ENCODE data around the gene PVR. TPM values are rescaled to one million over a fixed set of nuclear protein-coding genes. Genes with fewer than 3 reads are reported as not detected.

The PVR gene
- total RNA-seq, 1 experiment from 2014 or later = 52.1 TPM

DNA sequence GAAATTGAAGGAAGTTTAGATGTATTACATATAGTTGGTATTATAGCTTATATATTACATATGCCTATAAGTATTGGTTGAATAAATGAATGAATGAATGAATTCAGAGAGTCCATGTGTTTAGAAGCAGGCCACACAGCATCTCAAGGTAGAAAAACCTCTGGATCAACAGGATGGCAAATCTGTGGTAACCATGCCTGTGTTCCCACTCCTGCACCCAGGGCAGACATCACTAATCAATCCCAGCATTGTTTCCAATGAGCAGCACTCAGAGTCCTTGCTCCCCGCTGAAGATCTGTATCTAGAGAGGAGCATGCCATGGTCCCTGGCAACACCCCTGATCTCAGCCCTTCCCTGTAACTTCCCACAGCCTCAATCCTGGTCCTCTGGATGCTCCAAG, 28.5 kb downstream of the PVR start:
- Histone ChIP-seq H3K79me2 (ENCODE audit: low read depth) (no peaks in the 10 kb centered on the region), H3K36me3 (ENCODE audit: low read depth) (no peaks in the 10 kb centered on the region), H4K20me1 (ENCODE audit: insufficient read depth) (no peaks in the 10 kb centered on the region), H3K4me3 (no peak overlapping the region), H3K9me3 (ENCODE audit: insufficient read depth, low read depth) (no peaks in the 10 kb centered on the region), H3K9me2 (ENCODE audit: insufficient read depth) (no peaks in the 10 kb centered on the region), H3K4me1 (replicated peaks; ENCODE audit: insufficient read depth) (peaks cover 40% of the 10 kb centered on the region), H3K4me2 (no peak overlapping the region), H3K27me3 (ENCODE audit: insufficient read depth, low read depth) (no peaks in the 10 kb centered on the region), H2AFZ (no peak overlapping the region), H3F3A (ENCODE audit: insufficient read depth, low read depth) (peaks cover 59% of the 10 kb centered on the region), H3K27ac (0 out of 2 replicates have a peak overlapping the region, but pooled peaks have one; percentile 57)
- intact Hi-C loops (cut with micrococcal nuclease; ENCODE audit: unreplicated experiment) = no loop called here
- POLR2A ChIA-PET (ENCODE audit: unreplicated experiment) = no interaction called here
- DNase-seq = no peak
- TF ChIP-seq, protein P1, sequence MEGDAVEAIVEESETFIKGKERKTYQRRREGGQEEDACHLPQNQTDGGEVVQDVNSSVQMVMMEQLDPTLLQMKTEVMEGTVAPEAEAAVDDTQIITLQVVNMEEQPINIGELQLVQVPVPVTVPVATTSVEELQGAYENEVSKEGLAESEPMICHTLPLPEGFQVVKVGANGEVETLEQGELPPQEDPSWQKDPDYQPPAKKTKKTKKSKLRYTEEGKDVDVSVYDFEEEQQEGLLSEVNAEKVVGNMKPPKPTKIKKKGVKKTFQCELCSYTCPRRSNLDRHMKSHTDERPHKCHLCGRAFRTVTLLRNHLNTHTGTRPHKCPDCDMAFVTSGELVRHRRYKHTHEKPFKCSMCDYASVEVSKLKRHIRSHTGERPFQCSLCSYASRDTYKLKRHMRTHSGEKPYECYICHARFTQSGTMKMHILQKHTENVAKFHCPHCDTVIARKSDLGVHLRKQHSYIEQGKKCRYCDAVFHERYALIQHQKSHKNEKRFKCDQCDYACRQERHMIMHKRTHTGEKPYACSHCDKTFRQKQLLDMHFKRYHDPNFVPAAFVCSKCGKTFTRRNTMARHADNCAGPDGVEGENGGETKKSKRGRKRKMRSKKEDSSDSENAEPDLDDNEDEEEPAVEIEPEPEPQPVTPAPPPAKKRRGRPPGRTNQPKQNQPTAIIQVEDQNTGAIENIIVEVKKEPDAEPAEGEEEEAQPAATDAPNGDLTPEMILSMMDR (conservative IDR thresholded peaks at IDR 0.05) = no peak
- TF ChIP-seq EZH2 (IDR thresholded peaks at IDR 0.05; ENCODE audit: low read depth) = no peak
- CTCF ChIA-PET = no interaction called here
- BruUV-seq (replicated peaks) = no TSS peak

DNA sequence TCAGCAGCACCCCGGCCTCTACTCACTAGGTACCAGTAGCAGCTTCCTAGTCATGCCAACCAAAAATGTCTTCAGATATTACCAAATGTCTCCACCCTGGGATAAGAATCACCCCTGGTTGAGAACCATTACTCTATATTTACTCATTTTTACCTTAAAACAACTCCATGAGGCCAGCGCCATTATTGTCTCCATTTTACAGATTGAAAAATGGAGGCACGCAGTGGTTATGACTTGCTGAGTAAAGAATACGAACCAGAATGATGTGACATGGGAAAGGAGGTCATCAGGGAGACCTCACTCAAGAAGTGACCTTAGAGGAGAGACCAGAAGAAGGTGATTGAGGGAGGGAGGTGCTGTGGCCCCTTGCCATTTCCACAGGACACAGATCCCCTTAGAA, 29.8 kb downstream of the PVR start:
- Histone ChIP-seq H3K27me3 (ENCODE audit: insufficient read depth, low read depth) (no peaks in the 10 kb centered on the region), H3K4me2 (no peak overlapping the region), H3K79me2 (ENCODE audit: low read depth) (no peaks in the 10 kb centered on the region), H3K9me2 (ENCODE audit: insufficient read depth) (no peaks in the 10 kb centered on the region), H3K9me3 (ENCODE audit: insufficient read depth, low read depth) (no peaks in the 10 kb centered on the region), H3K27ac (no peak overlapping the region), H3K4me3 (no peak overlapping the region), H3F3A (ENCODE audit: insufficient read depth, low read depth) (peaks cover 70% of the 10 kb centered on the region), H2AFZ (no peak overlapping the region), H4K20me1 (ENCODE audit: insufficient read depth) (no peaks in the 10 kb centered on the region), H3K4me1 (replicated peaks; ENCODE audit: insufficient read depth) (peaks cover 50% of the 10 kb centered on the region), H3K36me3 (ENCODE audit: low read depth) (no peaks in the 10 kb centered on the region)
- ChIA-PET POLR2A (ENCODE audit: unreplicated experiment) (no interaction called here), CTCF (no interaction called here)
- BruUV-seq (replicated peaks) = no TSS peak
- intact Hi-C loops (cut with micrococcal nuclease; ENCODE audit: unreplicated experiment) = no loop called here
- no peak for TF ChIP-seq EZH2 (IDR thresholded peaks at IDR 0.05; ENCODE audit: low read depth)
- TF ChIP-seq, protein P1 (conservative IDR thresholded peaks at IDR 0.05) = no peak
- DNase-seq = no peak

DNA sequence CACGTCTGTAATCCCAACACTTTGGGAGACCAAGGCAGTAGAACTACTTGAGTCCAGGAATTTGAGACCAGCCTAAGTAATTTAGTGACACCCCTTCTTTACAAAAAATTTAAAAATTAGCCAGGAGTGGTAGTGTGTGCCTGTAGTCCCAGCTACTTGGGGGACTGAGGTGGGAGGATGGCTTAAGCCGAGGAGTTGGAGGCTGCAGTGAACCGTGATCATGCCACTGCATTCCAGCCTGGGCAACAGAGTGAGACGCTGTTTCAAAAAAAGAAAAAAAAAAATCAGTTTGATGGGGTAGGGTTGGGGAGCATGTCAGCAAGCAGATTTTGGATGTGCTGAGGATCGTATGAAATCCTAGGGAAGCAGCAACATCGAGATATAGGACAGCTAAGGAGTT, 31.8 kb downstream of the PVR start:
- ChIA-PET CTCF (no interaction called here), POLR2A (ENCODE audit: unreplicated experiment) (no interaction called here)
- H4K20me1 ChIP-seq (ENCODE audit: insufficient read depth) = no peaks in the 10 kb centered on the region
- no peaks in the 10 kb centered on the region for H3K27me3 ChIP-seq (ENCODE audit: insufficient read depth, low read depth)
- no peaks in the 10 kb centered on the region for H3K9me2 ChIP-seq (ENCODE audit: insufficient read depth)
- intact Hi-C loops (cut with micrococcal nuclease; ENCODE audit: unreplicated experiment) = no loop called here
- H3K79me2 ChIP-seq (ENCODE audit: low read depth) = no peaks in the 10 kb centered on the region
- peaks cover 37% of the 10 kb centered on the region for H3K4me1 ChIP-seq (replicated peaks; ENCODE audit: insufficient read depth)
- no peak overlapping the region for H2AFZ ChIP-seq
- no TSS peak for BruUV-seq (replicated peaks)
- no peaks in the 10 kb centered on the region for H3K36me3 ChIP-seq (ENCODE audit: low read depth)
- no peak overlapping the region for H3K27ac ChIP-seq
- TF ChIP-seq, protein P1 (conservative IDR thresholded peaks at IDR 0.05) = no peak
- no peak for TF ChIP-seq EZH2 (IDR thresholded peaks at IDR 0.05; ENCODE audit: low read depth)
- H3K4me3 ChIP-seq = no peak overlapping the region
- no peaks in the 10 kb centered on the region for H3K9me3 ChIP-seq (ENCODE audit: insufficient read depth, low read depth)
- H3F3A ChIP-seq (ENCODE audit: insufficient read depth, low read depth) = peaks cover 51% of the 10 kb centered on the region
- no peak for DNase-seq
- no peak overlapping the region for H3K4me2 ChIP-seq
